Kidney epithelial cell (primary cell): ENCODE results near the gene MEAK7. TPM values are rescaled to one million over a fixed set of nuclear protein-coding genes. Genes with fewer than 3 reads are reported as not detected.
A peak's percentile ranks its signal among the peaks of the same experiment; 100 is the strongest.

Source experiments
- DNase-seq: peaks from one replicate; pipeline ENCODE4 v3.0.0-alpha.2; 2010; ENCODE audit warnings: low read depth
- H3K27me3 ChIP-seq: 2 replicates; pipeline ENCODE4 v1.6.0; 2011; ENCODE audit warnings: low read length; ENCODE audit not compliant: control insufficient read depth, insufficient read depth
- H3K36me3 ChIP-seq: 2 replicates; pipeline ENCODE4 v1.5.1; 2011; ENCODE audit warnings: low read length; ENCODE audit not compliant: control insufficient read depth, insufficient read depth
- H3K4me3 ChIP-seq: 2 replicates; pipeline ENCODE4 v1.5.1; 2011; ENCODE audit warnings: low read depth, mild to moderate bottlenecking, control low read depth, low read length
- total RNA-seq: library from RNA; depleted of rRNA; stranded (reverse); fragments of >200 nt; gene quantifications from 2 replicates; pipeline ENCODE4 v1.2.3, GENCODE V29; 2015
- TF ChIP-seq, protein P1 (sequence below): IDR thresholded peaks from 2 replicates; pipeline ENCODE4 v1.5.1; 2011; ENCODE audit warnings: mild to moderate bottlenecking, moderate library complexity, low read length, control low read depth, inconsistent platforms; ENCODE audit not compliant: insufficient read depth, poor library complexity, severe bottlenecking

Gene MEAK7
- total RNA-seq, 1 donor from 2014 or later: 26.9 TPM

DNA sequence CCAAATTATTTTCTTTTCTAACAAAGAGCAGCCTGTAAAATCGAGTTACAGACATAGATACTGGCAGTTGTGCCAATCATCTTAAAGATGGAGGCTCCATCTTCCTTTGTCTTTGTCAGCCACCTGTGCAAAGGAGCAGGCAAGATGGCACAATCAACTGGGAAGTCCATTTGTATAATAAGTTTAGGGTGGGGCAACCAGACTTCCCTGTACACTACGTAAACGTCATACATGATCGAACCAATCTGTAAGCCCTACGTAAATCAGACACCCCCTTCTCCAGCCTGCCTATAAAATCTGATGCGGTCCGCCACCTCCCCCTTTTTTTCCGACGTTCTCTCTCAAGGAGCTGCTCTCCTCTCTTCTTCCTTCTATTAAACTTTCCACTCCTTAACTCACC, 31.4 kb upstream of the MEAK7 start:
- H3K36me3 ChIP-seq: no peaks in the 10 kb centered on the region

DNA sequence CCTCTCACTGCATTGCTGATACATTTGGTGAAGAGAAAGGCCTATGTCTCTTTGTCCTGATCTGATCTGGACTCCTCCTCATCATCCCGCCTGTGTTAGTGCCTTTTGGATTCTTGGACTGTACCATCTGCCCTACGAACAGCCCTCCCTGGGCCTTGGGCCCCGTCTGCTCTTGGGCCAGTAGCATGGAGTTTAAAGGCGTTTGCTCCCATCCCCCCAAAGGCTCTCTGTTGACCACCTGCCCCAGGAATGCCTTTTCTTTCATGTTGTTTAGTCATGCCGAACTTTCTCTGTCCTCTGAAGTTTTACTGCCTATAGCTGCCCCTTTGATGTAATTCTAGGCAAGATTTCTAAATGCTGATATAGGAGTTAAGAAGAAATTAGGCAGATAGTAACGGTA, 30.9 kb upstream of the MEAK7 start:
- Histone ChIP-seq H3K4me3 (no peak overlapping the region), H3K36me3 (no peaks in the 10 kb centered on the region), H3K27me3 (no peaks in the 10 kb centered on the region)
- no peak for DNase-seq
- TF ChIP-seq, protein P1, sequence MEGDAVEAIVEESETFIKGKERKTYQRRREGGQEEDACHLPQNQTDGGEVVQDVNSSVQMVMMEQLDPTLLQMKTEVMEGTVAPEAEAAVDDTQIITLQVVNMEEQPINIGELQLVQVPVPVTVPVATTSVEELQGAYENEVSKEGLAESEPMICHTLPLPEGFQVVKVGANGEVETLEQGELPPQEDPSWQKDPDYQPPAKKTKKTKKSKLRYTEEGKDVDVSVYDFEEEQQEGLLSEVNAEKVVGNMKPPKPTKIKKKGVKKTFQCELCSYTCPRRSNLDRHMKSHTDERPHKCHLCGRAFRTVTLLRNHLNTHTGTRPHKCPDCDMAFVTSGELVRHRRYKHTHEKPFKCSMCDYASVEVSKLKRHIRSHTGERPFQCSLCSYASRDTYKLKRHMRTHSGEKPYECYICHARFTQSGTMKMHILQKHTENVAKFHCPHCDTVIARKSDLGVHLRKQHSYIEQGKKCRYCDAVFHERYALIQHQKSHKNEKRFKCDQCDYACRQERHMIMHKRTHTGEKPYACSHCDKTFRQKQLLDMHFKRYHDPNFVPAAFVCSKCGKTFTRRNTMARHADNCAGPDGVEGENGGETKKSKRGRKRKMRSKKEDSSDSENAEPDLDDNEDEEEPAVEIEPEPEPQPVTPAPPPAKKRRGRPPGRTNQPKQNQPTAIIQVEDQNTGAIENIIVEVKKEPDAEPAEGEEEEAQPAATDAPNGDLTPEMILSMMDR: no peak

More for the DNA sequence above, 31.4 kb upstream of the MEAK7 start:
- DNase-seq: no peak
- TF ChIP-seq, protein P1: no peak
- Histone ChIP-seq H3K27me3 (no peaks in the 10 kb centered on the region), H3K4me3 (no peak overlapping the region)

DNA sequence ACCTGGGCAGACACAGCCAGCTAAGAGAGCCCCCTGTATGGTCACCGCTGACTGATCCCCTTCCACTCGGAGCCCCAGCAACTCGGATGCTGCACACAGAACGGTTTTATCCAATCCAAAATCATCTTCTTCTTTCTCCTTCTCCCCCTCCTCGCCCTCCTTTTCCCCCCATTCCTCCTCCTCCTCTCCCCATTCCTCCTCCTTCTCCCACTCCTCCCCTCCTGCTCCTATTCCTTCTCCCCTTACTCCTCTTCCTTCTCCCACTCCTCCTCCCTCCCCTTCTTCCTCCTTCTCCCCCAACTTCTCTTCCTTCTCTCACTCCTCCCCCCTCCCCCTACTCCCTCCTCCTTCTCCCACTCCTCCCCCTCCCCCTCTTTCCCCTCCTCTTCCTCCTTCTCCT, 30.4 kb upstream of the MEAK7 start:
- no peak for DNase-seq

DNA sequence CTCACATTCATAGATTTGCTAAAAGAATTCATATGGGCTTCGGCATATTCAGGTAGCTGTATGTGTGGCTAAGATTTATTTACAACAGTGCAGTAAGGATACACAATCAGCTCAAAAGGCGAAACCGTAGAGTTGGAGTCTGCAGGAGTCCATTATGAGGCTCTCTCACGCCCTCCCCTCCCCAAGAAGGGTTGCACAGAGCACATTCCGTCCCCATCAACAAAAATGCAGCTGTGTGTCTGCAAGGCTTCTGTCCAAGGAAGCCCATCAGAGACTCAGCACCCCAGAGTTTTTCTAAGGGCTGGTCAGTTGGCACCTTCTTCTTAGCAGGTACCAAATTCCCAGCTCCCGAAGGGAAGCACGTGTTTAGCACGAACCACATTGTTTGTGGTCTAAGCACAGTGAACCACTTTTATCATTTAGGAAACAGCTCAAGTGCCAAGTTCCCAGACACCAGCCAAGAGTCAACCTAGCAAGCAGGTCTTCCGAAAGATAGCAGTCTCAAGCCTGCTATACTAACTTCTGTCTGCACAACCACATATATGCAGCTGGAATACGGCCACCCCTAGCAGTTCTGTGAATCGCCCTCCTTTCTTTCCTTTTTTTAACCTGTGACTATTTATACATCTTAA, 28.5 kb upstream of the MEAK7 start:
- no peaks in the 10 kb centered on the region for H3K36me3 ChIP-seq
- no peaks in the 10 kb centered on the region for H3K27me3 ChIP-seq
- no peak overlapping the region for H3K4me3 ChIP-seq
- no peak for DNase-seq
- TF ChIP-seq, protein P1: no peak

More for the DNA sequence above, 30.4 kb upstream of the MEAK7 start:
- Histone ChIP-seq H3K36me3 (no peaks in the 10 kb centered on the region), H3K27me3 (no peaks in the 10 kb centered on the region), H3K4me3 (no peak overlapping the region)
- TF ChIP-seq, protein P1: no peak

DNA sequence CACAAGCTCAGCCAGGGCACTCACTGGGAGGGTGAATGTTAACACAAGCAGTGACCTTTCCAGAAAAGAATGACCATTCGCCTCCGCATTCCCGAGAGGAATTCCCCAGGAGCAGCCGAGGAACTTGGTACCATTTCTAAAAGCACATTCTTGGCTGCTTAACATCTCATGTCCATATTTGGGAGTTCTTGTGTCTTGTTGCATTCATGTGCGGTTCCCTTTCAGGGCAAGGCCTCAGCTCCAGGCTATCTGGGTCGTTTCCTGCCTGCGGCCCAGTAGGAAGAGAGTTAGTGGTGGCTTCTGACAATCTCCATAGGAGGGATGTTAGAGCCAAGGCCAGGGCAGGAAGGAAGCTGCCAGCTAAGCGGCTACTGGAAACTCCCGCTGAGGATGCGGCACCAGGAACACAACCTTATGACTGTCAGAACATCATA, 27.8 kb upstream of the MEAK7 start:
- DNase-seq: peak; percentile 97

DNA sequence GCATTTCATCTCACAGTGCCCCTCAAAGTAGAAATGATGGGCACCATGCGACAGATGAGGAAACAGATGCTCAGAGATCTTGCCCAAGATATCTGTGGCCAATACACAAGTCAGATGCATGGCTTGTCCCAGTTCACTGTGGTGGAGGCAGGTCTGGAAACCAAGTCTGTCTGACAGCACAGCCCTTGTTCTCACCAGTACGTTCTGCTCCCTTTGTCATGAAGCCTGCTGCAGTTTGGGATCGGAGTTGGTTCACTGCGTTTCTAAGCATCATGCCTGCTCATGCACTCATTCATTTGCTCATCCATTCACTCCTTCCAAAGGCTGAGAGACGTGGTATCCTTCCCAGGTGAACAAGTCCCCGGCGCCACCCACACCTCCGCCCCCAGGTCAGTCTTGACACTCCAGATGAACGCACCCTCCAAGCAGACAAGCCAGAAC, 27.2 kb upstream of the MEAK7 start:
- TF ChIP-seq, protein P1: no peak
- H3K27me3 ChIP-seq: no peaks in the 10 kb centered on the region
- H3K4me3 ChIP-seq: no peak overlapping the region
- DNase-seq: no peak
- H3K36me3 ChIP-seq: no peaks in the 10 kb centered on the region

More for the DNA sequence above, 27.8 kb upstream of the MEAK7 start:
- TF ChIP-seq, protein P1: no peak
- H3K27me3 ChIP-seq: no peaks in the 10 kb centered on the region
- no peaks in the 10 kb centered on the region for H3K36me3 ChIP-seq
- no peak overlapping the region for H3K4me3 ChIP-seq
